ENCODE results near the gene HLX.

HLX gene

DNA sequence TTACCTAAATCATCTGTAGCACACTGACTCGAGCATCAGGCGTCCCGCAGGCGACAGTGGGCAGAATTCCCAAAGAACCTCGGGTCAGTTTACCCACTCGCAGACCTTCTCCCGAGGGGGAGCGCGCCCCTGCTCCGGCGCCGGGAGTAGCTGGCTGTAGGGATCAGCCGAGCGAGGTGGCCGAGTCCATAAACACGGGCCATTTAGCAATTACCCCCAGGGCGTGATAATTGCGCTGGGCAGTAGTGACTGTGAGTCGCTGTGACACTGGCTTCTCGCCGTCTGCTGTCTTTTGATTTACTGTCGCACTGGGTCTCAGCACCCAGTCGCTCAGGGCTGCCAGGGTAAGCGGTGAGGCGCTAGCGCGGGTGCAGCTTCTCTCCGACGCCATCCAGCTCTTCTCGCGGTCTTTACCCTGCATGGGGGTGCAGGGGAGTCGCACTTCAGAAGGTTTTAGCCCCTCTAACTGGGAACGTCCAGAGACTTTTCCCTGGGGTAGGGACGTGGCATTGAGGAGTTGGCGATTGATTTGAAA, 16.2 kb downstream of the HLX start:
- no peak for DNase-seq (ENCODE audit: low read depth in 2 of 2)

DNA sequence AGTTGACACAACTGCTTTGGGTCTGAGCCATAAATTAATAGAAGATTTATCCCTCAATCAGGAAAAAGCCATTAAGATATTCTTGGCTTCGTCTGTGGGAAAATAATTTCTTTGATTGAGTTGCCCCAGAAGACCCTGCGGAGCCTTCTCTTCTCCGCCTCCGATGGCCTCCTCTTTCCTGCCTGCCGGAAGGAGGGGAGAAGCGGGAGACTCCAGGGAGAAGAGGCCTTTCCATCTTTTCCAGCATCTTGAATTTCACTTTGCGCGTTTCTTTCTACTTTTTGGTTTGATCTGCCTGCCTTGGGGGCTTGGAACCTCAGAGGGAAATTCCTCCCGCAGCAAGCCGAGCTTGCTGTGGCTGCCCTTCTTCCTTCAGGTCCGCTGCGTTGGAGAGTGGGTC, 16.8 kb downstream of the HLX start:
- DNase-seq (ENCODE audit: low read depth in 2 of 2) = no peak

DNA sequence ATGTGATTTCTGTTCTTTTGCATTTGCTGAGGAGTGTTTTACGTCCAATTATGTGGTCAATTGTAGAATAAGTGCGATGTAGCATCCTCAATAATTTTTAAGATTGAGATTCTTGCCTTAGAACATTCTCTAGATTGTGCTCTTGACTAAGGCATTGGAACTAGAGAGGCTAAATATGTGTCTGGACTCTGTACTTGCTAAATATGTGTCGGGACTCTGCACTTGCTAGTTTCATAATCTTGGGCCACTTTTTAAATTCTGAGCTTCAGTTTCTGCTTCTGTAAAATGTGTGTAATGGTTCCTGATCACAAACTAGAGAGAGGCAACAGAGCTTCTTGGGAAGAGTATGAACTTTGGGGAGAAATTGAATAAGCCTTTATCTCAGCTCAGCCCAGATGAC, 21.6 kb downstream of the HLX start:
- no peak for DNase-seq (ENCODE audit: low read depth in 2 of 2)

DNA sequence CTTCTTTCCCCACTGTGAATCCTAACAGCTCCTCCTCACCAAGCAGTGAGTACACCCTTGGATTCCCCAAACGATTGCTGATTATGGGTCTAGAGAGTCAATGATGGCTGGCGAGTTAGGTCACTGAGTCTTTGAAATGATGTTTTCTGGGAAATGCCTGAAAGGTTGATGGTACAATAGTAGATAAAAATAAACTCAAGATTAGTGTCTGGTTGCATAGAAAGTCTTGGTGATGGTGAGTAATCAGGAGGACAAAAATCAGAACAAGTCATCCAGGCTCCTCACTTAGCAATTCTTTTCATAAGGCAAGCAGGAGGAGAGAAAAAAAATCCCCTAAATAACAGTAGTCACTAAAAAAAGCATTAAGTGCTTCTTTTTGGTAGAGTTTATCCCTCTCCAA, 22.6 kb downstream of the HLX start:
- no peak for DNase-seq (ENCODE audit: low read depth in 2 of 2)

DNA sequence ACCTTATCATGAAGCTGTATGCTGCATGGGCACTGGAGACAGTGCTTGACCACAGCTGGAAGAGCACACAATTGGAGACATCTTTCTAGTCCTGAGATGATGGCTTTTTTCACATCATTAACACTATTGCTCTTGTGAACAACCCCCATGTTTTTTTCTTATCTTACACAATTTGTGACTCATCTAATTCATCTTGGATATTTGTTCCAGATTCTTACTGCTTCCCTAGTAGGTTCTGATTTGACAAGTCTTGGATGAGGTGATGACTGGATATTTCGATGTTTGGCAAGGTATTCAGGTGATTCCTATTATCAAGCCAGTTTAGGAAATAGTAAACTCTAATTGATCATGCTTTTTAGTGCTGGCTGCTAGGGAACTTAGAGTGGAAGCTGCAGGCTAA, 23.7 kb downstream of the HLX start:
- no peak for DNase-seq (ENCODE audit: low read depth in 2 of 2)

DNA sequence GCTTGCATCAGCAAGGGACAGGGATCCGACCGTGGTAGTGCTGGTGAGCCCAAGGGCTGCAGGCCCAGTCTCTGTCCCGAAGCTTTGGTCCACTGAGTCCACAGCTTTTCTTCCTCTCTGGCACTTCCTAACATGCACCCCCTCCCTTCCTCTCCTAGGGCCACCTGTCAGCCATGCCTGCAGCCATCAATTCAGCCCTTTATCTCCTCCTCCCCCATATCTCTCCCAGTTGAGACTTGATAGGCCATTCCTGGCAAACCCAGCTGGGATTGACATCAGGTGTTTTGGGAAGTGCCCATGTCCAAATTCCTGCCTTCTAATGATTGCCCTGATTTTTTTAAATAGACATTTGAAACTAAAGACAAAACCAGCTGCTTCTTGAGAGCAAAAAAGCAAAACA, 25.6 kb downstream of the HLX start:
- no peak for DNase-seq (ENCODE audit: low read depth in 2 of 2)

DNA sequence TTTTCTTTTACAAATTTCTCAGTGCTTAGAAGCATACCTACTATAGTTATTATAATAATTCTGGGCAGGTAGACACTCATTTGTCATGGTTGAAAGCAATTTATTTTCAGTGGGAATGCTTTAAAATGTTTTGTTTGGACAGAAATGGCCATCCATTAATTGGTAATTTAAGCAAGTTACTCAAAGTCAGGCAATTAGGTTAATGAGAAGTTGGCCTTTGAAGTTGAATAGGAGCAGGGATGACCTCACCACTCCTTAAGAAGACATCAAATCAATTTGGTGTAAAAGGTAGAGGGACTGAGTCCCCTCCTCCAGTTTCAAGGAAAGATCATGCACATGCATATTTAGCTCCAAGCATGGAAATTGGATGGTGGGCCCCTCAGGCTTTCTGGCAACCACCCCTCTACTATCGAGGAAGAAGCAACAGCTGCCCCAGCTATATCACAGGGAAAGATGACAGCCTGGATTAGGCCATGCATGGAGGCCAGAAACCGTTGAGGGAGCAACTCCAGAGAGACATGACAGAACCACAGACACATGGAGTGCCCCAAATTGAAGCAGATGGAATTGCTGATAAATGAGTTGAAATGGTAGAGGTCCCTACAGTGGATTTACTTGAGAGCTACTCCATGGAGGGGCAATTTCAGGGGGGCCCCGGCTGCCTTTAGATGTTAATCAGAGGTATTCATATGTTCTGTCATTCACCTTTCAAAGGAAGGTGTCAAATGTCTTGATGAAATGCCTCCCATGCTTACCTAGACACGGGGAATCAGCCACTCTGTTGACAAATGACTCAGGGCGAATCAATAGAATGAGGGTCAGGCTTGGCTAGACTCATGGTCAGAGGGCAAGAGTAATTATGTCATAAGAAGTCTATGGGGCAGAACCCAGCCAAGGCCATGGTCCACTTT, 26.7 kb downstream of the HLX start:
- no peak for DNase-seq (ENCODE audit: low read depth in 2 of 2)

DNA sequence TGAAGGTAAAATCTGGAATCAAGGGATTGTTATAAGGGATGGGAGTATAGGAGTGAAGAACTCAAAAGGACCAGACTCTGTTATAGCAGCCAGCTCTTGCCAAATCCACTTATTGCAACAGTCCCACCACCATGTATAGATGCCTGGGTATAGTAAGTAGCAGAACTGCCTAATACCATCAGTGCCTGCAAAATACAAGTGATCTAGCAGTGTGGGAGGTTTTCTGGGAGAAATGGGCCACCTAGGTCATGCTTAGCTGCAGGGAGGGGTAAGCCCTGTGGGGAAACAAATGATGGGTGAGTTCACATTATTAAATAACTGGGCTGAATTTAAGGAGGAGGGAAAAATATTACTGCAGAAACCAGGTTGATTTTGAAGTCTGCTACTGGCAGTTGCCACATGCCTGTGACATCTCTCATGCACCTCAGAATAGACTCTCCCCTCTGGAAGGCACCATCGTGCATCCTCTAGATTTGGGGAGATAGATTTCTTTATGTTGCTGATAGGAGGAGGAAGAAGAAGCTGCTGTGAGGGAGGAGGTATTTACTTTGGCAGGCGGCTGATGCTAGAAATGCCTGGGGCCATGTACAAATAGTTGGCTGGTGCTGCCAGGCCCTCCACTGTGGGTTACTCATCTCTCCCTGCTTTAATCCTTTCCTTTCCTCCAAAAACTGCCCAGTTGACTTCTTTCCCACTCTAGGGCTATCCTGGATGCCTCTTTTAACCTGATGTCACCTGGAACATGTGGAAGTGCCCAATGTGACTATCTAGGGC, 27.5 kb downstream of the HLX start:
- DNase-seq (ENCODE audit: low read depth in 2 of 2) = no peak

DNA sequence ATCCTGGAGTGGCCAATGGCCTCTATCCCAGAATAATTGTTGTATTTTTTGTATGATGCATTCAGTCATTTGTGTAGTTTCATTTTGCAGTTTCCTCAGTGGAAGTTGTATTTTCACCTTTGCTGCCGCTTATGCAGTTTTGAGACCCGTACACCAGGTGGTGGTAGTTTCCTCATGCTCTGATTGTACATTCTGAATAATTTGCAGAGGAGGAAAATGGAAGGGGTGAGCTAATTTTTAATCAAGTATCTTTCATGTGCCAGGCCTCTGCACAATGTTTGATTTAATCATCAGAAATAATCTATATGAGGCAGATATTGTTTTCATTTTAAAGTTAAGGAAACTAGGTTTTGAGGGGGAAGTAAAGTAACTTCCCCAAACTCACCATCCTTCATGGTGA, 29.5 kb downstream of the HLX start:
- no peak for DNase-seq (ENCODE audit: low read depth in 2 of 2)

DNA sequence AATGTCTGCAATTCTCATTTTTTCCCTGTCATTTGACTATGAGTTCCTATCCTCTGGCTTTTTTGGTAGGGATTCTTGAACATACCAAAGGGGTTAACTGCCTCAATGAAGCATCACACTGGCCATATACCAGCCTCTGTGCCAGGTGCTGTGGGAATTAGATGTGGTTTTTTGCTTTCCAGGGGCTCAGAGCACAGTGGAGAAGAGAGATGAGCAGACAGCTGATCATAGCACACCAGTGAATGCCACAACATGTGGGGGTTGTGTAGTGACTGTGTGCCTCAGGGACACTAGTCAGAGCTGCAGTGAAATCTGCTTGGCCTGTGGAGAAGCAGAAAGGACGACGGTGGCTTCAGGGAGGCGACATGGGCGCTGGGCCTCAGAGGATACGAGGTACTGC, 30.8 kb downstream of the HLX start:
- no peak for DNase-seq (ENCODE audit: low read depth in 2 of 2)

DNA sequence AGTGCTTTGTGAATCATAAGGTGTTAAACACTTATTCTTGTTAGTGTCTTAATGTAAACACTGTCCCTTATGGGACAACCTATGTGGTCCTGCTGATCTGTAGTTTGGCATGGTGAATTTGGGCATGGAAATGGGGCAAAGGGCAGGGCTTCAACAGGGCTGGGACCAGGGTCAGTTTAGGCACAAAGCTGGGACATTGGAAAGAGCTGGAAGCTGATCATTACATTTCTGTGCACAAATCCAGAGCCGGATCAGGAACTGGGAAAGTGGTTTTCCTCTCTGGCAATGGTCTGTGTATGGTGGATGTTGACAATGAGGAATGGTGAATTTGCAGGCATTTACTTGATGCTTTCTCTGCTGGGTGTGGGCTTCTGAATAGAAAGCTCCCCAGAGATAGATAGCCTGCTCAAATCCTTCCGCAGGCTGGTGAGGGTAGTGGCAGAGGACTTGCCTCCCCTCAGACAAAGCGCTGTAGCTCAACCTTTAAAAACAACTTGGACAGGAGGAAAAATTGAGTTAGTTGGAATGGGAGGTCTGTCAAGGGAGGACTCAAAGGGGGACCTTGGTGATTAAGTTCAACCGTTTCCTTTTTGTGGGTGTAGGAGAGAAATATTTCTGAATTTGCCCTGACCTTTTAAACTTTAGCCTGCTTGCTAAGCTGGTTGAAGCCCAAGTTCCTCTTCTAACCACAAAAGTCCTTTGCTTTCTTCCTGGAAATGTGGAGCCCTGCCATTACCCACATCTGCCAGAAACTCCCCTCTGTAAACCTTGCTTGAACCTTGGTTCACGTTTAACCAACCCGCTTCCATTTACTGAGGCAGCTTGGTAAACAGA, 35.3 kb downstream of the HLX start:
- no peak for DNase-seq (ENCODE audit: low read depth in 2 of 2)

DNA sequence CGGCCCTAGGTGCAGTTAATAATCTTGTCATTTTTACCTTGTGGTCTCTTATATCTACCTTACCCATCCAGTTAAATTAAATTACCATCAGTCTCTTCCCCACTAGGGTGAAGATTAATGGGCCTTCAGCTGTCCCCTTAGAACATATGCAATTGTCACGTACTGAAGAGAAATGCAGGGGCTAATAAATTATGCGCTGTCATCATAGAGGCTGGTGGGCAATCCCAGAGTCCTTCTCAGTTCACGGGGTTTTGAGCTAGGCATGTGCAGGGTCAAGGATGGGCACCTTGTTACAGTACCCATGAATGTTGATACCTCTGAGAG, 35.8 kb downstream of the HLX start:
- DNase-seq (ENCODE audit: low read depth in 2 of 2) = no peak

DNA sequence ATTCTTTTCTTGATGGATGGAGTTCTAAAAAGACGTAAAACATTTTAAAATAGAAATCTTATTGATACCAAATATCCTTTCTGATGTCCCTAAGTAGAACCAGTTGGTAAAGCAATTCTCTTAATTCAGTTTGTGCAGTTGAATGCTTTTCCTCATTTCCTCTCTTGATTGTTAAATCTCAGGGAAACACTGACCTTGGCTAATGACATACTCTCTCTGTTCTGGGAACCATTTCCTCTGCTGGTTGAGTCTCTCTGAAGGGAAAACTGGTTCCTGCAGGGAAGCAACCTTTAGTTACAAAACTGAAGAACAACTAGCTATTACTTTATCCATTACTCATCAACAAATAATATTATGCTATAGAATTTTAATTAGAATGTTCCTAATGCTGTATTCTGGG, 36.7 kb downstream of the HLX start:
- DNase-seq (ENCODE audit: low read depth in 2 of 2) = no peak

DNA sequence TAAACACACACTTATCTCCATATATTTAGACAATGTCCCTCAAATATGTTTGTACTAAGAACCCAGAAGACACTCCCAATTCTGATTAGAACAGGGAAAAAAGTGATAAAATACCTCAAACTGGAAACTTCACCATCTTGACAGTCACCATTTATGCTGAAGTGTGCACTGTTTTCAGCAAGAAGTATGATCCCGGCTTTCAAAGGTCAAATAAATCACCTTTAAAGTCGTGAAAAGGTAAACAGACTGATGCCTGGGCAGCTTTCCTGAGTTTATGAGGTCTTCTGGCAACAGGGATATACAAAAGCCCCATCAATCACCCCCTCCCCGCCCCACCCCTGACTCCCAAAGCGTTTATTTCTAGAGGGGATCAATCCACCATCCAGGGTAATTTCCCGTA, 37.9 kb downstream of the HLX start:
- no peak for DNase-seq (ENCODE audit: low read depth in 2 of 2)

DNA sequence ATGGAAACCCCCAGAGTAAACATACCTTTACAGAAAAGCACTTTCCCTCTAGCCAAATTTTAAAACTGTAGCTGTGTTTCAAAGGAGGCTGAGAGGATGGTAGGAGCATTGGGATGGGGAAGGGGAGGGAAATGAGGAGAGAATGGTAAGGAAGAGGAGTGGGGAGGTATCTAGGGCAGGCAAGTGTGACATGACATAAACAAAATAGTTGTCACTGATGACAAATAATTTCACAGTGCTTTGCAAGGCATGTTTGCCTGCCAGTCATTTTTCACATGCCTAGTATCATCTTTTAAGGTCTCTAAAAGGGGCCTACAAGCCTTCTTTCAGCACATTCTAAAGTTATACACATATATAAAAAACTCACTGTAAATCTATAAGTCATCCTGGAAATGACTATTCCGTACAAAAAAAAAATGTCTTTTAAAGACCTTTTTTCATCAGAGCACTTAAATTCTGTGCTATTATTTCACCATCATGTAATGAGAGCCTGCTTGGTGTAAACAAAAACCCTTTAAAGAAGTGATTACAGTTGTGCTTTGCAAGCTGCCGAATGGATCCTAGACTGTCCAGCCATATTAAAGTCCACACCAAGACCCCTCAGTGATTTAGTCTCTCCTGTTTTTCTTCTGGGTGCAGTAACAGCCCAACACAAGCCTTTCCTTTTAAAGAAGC, 38.4 kb downstream of the HLX start:
- no peak for DNase-seq (ENCODE audit: low read depth in 2 of 2)

DNA sequence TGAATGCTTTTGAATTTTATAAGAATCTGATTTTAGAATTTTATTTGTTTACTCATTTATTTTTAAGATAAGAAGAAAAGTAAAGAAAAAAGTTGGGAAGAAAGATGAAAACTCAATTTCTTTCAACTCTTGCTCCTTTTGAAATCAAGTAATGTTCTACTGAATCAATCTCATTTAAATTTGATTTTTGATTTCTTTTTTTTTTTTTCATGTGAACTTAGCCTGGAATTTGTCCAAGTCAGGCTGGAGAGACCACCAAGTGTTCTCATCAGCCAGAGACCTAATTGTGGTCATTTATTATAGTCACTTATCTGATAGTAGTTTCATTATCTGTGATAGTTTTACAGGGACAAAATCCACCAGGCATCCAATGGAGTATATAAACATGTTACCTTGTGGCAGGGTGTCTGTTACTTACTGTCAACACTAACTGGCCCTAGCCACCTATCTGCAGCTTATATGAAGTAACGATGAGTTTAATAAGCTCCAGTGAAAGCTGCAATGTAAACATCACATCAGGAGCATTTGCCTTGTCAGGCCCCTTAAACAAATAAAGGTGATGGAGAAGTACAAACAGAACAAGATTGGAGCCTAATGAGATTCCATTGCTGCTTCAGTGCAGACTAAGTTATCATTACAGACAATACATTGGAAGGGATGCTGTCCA, 39.2 kb downstream of the HLX start:
- no peak for DNase-seq (ENCODE audit: low read depth in 2 of 2)

DNA sequence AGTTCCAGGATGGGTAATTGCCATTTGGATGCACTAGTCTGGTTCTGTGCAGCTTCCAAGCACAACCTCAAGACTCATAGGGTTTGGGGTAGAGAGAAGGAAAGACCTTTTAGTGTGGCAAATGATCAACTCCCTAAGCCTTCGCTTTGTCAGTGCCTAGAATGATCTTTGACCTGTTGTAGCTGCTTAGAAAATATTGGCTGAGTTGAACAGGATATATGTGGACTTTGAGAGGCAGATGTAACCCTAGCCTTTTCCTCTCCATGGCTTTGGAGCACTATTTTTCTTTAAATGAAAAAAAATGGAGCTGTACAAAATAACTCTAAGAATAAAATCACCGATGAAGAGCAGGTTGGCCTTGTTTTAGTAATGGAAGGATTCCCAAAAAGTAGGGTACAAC, 41.7 kb downstream of the HLX start:
- DNase-seq (ENCODE audit: low read depth in 2 of 2) = no peak

DNA sequence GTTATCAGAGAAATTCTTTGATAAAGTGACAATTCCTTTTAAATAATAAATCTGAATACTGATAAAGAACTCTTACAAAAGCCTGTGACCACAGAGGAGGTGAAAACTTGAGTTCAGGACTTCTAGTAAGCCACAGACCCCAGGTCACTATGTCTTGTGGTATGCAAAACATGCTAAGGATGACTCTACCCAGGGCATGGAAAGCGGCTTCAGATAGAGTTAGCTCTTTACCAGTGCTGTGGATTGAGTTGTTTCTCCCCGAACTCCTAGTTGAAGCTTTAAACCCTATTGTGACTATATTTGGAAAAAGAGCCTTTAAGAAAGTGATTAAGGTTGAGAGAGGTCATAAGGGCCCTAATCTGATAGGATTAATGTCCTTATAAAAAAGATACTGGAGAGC, 42.3 kb downstream of the HLX start:
- DNase-seq (ENCODE audit: low read depth in 2 of 2) = no peak

DNA sequence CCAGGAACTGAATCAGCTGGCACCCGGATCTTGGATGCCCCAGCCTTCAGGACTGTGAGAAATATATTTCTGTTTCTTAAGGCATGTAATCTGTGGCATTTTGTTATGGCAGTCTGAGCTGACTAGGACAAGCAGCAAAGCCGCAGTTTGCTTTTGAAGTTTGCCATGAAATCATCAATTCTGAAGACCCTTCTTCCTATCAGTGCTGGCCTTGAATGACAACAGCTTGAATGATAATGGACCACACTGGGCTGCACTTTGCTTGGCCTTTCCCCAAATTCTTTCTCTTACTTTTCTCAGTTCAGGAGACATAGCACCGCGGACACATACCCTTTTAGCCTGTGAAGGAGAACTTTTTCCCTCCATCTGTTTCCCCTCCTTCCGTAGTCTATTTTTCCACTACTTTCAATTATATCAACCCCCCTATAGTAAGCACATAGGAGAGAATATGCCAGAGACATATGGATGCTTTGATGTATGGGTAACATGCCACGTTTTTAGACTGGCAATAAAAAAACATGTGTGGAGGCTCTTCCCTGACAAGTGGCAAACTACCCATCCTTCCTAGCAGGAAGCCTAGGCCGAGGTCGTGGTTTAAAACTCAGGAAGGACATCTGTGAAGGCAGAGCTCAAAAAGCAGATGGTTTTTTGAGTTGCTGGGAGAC, 42.9 kb downstream of the HLX start:
- no peak for DNase-seq (ENCODE audit: low read depth in 2 of 2)

DNA sequence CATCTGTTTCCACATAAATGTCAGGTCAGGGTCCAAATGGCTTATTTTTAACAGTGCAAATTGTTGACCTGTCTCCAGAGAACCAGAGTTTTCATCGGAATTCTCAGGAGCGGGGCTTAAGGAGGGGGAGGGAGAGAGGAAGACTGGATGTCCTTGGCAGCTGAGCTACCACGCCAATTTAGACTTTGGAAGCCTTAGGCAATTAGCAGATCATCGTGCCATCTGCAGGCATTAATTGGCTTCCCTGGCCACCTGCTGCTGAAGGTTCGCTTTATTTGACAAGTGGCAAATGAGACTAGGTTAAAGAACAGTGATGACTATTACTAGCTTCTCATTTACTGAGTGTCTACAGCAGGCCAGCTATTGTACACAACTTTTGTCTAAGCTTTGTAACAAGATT, 43.7 kb downstream of the HLX start:
- DNase-seq (ENCODE audit: low read depth in 2 of 2) = no peak
